Adrenal gland (tissue), 5 donors: ENCODE data around the gene PKP2.

Experiments used
- CTCF ChIP-seq, 6 experiments: fragments of 450-650 bp in 4 of 6; fragments of 200-600 bp in 2 of 6; sonication (generic) in 1 of 6; IDR thresholded peaks; 1 replicate in 5 of 6; 2 replicates in 1 of 6; pipeline versions ENCODE4 v1.5.1 to v1.8.0; 2016 to 2021; ENCODE audit warnings: antibody characterized with exemption in 6 of 6, mild to moderate bottlenecking in 2 of 6, moderate library complexity in 1 of 6
- POLR2A ChIP-seq, 2 donors: fragments of 450-650 bp; IDR thresholded peaks; one replicate each; pipeline ENCODE4 v1.6.1; 2017; ENCODE audit warnings: antibody characterized with exemption in 2 of 2, mild to moderate bottlenecking in 2 of 2, moderate library complexity in 1 of 2
- donor health status: DM: no; HTN: no; CAD: no.

GRCh38 chr12:32770141-32770540, 126.4 kb downstream of the PKP2 start:
- TF ChIP-seq POLR2A (IDR thresholded peaks at IDR 0.05): no peak
- no peak for TF ChIP-seq CTCF (IDR thresholded peaks at IDR 0.05)
